GM19452 (cell line): ENCODE results near the gene LYST.
A peak's percentile ranks its signal among the peaks of the same experiment; 100 is the strongest.
"Not testable (repeated sequence)": the region's sequence is repeated elsewhere in the genome, so short reads cannot be mapped to it uniquely, and the experiment has no call there.

ENCODE experiments used
- ATAC-seq: cut with Tn5 transposase; IDR thresholded peaks from one replicate; pipeline ENCODE4 v1.9.1; 2021; ENCODE audit not compliant: unreplicated experiment

LYST gene

GRCh38 chr1:235866205-235866912, at the start of gene LYST:
LYST (minus strand) TSS chr1:235866906; CDS start chr1:235830417, 36,489 bp downstream.
- ATAC-seq: peak; percentile 43

GRCh38 chr1:235915489-235915888, 48.8 kb upstream of the LYST start:
- not testable (repeated sequence) for ATAC-seq

GRCh38 chr1:235913311-235913710, 46.6 kb upstream of the LYST start:
- ATAC-seq: no peak

GRCh38 chr1:235911876-235912275, 45.2 kb upstream of the LYST start:
- no peak for ATAC-seq

GRCh38 chr1:235911300-235911662, 44.6 kb upstream of the LYST start:
- ATAC-seq: no peak

GRCh38 chr1:235910357-235911299, 43.9 kb upstream of the LYST start:
- ATAC-seq: no peak

GRCh38 chr1:235908742-235909520, 42.2 kb upstream of the LYST start:
- ATAC-seq: no peak

- no peak for ATAC-seq
Observed at GRCh38 chr1:235907897-235908240, 41.2 kb upstream of the LYST start.

GRCh38 chr1:235907187-235907896, 40.6 kb upstream of the LYST start:
- no peak for ATAC-seq

- ATAC-seq: no peak
Observed at GRCh38 chr1:235906436-235906835, 39.7 kb upstream of the LYST start.

- ATAC-seq: not testable (repeated sequence)
Observed at GRCh38 chr1:235903809-235904208, 37.1 kb upstream of the LYST start.

- no peak for ATAC-seq
Observed at GRCh38 chr1:235902677-235903542, 36.2 kb upstream of the LYST start.

- no peak for ATAC-seq
Observed at GRCh38 chr1:235901461-235901860, 34.8 kb upstream of the LYST start.

- ATAC-seq: no peak
Observed at GRCh38 chr1:235898126-235898525, 31.4 kb upstream of the LYST start.

- no peak for ATAC-seq
Observed at GRCh38 chr1:235893840-235894239, 27.1 kb upstream of the LYST start.

GRCh38 chr1:235892734-235893413, 26.2 kb upstream of the LYST start:
- ATAC-seq: no peak

- ATAC-seq: no peak
Observed at GRCh38 chr1:235892202-235892601, 25.5 kb upstream of the LYST start.

GRCh38 chr1:235888119-235888643, 21.5 kb upstream of the LYST start:
- peak; percentile 77 for ATAC-seq

GRCh38 chr1:235887676-235888075, 21.0 kb upstream of the LYST start:
- no peak for ATAC-seq
